Cardiac muscle cell (in vitro differentiated cells and primary cell): ENCODE data around the gene UNC13C. TPM values are rescaled to one million over a fixed set of nuclear protein-coding genes. Genes with fewer than 3 reads are reported as not detected.

Experiments used
- DNase-seq, 2 donors: peaks; one replicate each; pipeline versions ENCODE4 v3.0.0 to v3.0.0-alpha.2; 2010 to 2017; ENCODE audit warnings: low read depth in 1 of 2, low spot score in 1 of 2
- H3K27ac ChIP-seq: fragments of 200-600 bp; sonication (generic); 2 replicates; pipeline ENCODE4 v1.5.1; 2016
- H3K27me3 ChIP-seq: fragments of 200-600 bp; sonication (generic); 2 replicates; pipeline ENCODE4 v1.6.0; 2016; ENCODE audit warnings: control low read depth
- H3K36me3 ChIP-seq: fragments of 200-600 bp; sonication (generic); 2 replicates; pipeline ENCODE4 v1.5.1; 2016; ENCODE audit warnings: control low read depth
- H3K4me1 ChIP-seq: fragments of 200-600 bp; sonication (generic); 2 replicates; pipeline ENCODE4 v1.8.1; 2017; ENCODE audit warnings: low read depth, mild to moderate bottlenecking, mixed run types
- H3K4me3 ChIP-seq: fragments of 200-600 bp; sonication (generic); 2 replicates; pipeline ENCODE4 v1.5.1; 2016; ENCODE audit warnings: mild to moderate bottlenecking
- H3K9me3 ChIP-seq: fragments of 200-600 bp; sonication (generic); 2 replicates; pipeline ENCODE4 v1.5.1; 2017; ENCODE audit warnings: low read depth, mild to moderate bottlenecking, control low read depth
- polyA plus RNA-seq: library from polyadenylated mRNA; unstranded; fragments of >200 nt; fragmentation: Nextera tagmentation; extraction: Ambion mirVana; gene quantifications from 2 replicates; pipeline ENCODE4 v1.2.1, GENCODE V29; 2016
- total RNA-seq: library from RNA; depleted of rRNA; stranded (reverse); fragments of >200 nt; gene quantifications from 2 replicates; pipeline ENCODE4 v1.2.3, GENCODE V29; 2016
- TF ChIP-seq, protein P1 (sequence below): IDR thresholded peaks from 2 replicates; pipeline ENCODE4 v1.5.1; 2012; ENCODE audit warnings: low read depth, mild to moderate bottlenecking, low read length

UNC13C gene
- total and polyA plus RNA-seq, 2 experiments from 2014 or later: under 0.01 TPM; not detected in 1

DNA sequence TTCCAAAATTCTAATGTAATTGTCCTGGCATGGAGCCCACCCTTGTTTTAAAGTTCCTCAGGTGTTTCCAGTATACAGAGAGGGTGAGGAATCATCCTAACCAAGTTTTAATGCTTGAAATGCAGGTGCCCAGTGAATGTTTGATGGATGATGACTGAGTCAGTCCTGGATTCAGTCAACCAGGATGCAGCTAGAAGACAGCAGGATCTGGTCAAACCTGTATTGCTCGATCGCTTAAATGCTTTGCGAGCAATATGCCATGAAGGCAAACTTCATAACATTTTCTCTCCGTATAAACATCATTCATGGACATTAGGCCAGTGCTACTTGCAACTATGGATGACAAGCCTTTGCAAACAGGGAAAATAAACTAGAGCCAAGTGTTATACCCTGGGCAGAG lies 627.3 kb downstream of the UNC13C start:
- TF ChIP-seq, protein P1, sequence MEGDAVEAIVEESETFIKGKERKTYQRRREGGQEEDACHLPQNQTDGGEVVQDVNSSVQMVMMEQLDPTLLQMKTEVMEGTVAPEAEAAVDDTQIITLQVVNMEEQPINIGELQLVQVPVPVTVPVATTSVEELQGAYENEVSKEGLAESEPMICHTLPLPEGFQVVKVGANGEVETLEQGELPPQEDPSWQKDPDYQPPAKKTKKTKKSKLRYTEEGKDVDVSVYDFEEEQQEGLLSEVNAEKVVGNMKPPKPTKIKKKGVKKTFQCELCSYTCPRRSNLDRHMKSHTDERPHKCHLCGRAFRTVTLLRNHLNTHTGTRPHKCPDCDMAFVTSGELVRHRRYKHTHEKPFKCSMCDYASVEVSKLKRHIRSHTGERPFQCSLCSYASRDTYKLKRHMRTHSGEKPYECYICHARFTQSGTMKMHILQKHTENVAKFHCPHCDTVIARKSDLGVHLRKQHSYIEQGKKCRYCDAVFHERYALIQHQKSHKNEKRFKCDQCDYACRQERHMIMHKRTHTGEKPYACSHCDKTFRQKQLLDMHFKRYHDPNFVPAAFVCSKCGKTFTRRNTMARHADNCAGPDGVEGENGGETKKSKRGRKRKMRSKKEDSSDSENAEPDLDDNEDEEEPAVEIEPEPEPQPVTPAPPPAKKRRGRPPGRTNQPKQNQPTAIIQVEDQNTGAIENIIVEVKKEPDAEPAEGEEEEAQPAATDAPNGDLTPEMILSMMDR: no peak
- Histone ChIP-seq H3K9me3 (no peaks in the 10 kb centered on the region), H3K4me3 (no peak overlapping the region), H3K27me3 (no peaks in the 10 kb centered on the region), H3K4me1 (no peaks in the 10 kb centered on the region), H3K27ac (no peak overlapping the region), H3K36me3 (no peaks in the 10 kb centered on the region)
- DNase-seq: no peak

DNA sequence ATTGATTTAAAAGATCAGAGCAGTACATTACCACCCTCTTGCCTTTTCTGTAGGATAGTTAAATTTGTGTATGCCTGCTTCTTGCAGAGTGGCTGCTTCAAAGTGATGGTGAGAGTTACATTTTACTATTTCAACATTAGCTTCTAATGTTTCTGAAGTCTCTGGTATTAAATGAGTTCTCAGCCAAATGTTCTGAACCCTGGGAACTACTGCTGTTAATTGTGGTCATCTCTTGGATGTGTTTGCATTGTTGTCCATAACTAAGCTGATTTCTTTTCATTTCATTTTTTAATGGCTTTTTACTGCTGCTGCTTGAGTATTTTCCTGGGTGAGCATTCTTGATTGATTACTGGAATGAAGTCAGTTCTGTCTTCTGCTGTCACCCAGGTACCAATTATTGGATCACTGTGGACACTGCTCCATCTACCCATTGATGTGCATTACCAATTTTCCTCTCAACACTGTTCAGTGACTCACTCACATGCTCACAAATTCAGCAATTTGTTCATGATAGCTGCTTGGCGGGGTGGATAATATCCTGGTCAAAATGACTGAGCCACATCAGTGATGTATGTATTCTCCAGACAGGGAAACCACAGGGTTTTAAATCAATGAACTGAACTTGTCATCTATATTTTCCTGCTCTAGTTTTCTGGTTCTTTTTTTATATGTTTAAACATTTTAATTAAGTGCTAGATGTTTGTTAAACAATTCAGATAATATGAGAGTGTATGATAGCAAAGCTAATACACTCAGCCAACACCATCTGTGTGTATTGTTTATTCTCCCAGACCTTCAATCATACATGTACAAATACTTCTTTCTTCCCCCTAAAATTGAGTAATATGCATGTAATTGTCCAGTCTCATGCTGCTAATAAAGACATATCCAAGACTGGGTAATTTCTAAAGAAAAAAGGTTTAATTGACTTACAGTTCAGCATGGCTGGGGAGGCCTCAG lies 630.9 kb downstream of the UNC13C start:
- Histone ChIP-seq H3K9me3 (no peaks in the 10 kb centered on the region), H3K4me3 (no peak overlapping the region)
- TF ChIP-seq, protein P1: no peak

DNA sequence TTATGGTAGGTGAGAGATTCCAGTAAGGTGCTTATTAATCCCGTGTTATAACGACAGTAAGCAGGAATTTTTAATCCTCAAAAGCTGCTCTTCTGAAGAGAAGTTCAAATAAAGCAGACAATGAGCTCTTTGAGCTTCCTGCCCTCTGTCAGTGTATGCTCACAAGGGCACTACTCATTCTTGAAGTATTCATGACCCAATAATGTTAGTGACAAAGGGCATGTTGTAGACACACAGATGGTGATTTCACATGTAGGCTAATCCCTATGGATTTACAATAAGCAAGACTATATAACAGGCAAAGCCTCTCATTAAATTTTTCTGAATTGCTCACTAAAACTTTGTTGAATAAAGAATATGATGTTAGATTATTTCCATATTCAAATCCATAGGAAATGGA lies 639.9 kb downstream of the UNC13C start:
- no peak for DNase-seq
- Histone ChIP-seq H3K4me3 (no peak overlapping the region), H3K27me3 (no peaks in the 10 kb centered on the region), H3K4me1 (no peaks in the 10 kb centered on the region), H3K36me3 (no peaks in the 10 kb centered on the region), H3K9me3 (no peaks in the 10 kb centered on the region), H3K27ac (no peak overlapping the region)
- TF ChIP-seq, protein P1: no peak

More for the DNA sequence above, 630.9 kb downstream of the UNC13C start:
- H3K27me3 ChIP-seq: no peaks in the 10 kb centered on the region
- H3K4me1 ChIP-seq: no peaks in the 10 kb centered on the region
- no peaks in the 10 kb centered on the region for H3K36me3 ChIP-seq
- H3K27ac ChIP-seq: no peak overlapping the region
- no peak for DNase-seq

DNA sequence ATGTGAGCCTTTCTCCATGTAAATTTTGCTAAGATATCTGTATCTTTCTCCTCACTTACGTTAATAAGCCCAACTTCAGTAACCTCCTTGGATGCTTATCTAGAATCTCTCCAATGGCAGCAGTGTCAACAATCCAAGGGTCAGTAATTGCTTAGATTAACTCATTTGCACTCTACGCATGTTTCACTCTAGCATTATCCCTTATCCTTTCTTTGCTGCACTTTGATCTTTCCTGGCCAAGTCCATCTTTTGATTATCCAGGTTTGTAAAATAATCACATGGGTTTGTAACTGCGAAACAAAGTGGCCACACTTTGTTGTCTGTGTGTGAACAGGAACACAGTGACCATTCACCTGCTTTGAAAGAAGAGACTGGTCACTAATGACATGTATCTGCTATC lies 640.9 kb downstream of the UNC13C start:
- Histone ChIP-seq H3K9me3 (no peaks in the 10 kb centered on the region), H3K27ac (no peak overlapping the region), H3K27me3 (no peaks in the 10 kb centered on the region), H3K36me3 (no peaks in the 10 kb centered on the region), H3K4me3 (no peak overlapping the region), H3K4me1 (no peaks in the 10 kb centered on the region)
- TF ChIP-seq, protein P1: no peak
- no peak for DNase-seq

DNA sequence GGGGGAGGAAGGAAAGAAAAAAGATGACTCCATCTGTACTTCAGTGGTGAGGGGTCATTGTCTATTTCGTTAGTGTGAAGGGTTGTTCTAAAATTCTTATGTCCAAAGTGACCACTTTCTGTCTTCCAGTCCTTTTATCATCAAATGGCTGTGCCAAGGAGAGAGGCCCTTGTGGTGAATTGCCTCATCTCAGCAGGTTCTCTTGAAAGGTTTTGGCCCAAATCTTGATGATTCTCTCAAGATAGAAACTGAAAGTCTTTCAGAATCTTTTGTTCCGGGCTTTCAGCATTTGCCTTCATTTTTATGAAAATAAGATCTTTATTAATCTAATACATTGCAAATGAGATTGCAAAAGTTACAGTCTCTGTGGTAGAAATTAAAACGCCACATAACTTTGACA lies 642.7 kb downstream of the UNC13C start:
- Histone ChIP-seq H3K36me3 (no peaks in the 10 kb centered on the region), H3K27ac (no peak overlapping the region), H3K9me3 (no peaks in the 10 kb centered on the region), H3K4me3 (no peak overlapping the region), H3K27me3 (no peaks in the 10 kb centered on the region), H3K4me1 (no peaks in the 10 kb centered on the region)
- DNase-seq: no peak
- TF ChIP-seq, protein P1: no peak
